Thoracic aorta (tissue), 2 donors: ENCODE measurements around the gene P3H2. TPM values are rescaled to one million over a fixed set of nuclear protein-coding genes. Genes with fewer than 3 reads are reported as not detected.

Source experiments
- ATAC-seq: fragments of 150-250 bp; one replicate; pipeline ENCODE4 v1.8.0; 2017; ENCODE audit warnings: low read depth; ENCODE audit not compliant: insufficient number of reproducible peaks, low FRiP score
- DNase-seq: peaks from one replicate; pipeline ENCODE4 v3.0.0-alpha.2; 2020; ENCODE audit warnings: low spot score
- H3K27ac ChIP-seq, 2 donors: fragments of 200-600 bp; sonication (generic); 1 replicate in 1 of 2; 2 replicates in 1 of 2; pipeline ENCODE4 v1.5.1; 2016; ENCODE audit warnings: mild to moderate bottlenecking in 2 of 2, moderate library complexity in 2 of 2
- H3K27me3 ChIP-seq: fragments of 200-600 bp; sonication (generic); replicated peaks from 2 replicates; pipeline ENCODE4 v1.6.0; 2016; ENCODE audit warnings: mild to moderate bottlenecking; ENCODE audit not compliant: insufficient read depth
- H3K36me3 ChIP-seq: fragments of 200-600 bp; sonication (generic); one replicate; pipeline ENCODE4 v1.5.1; 2016
- H3K4me1 ChIP-seq, 2 donors: fragments of 200-600 bp; sonication (generic); 1 replicate in 1 of 2; 2 replicates in 1 of 2; pipeline versions ENCODE4 v1.5.1 to v1.6.0; 2016; ENCODE audit warnings: low read depth in 2 of 2, mild to moderate bottlenecking in 1 of 2; ENCODE audit not compliant: control insufficient read depth in 1 of 2
- H3K4me3 ChIP-seq: fragments of 200-600 bp; sonication (generic); 2 replicates; pipeline ENCODE4 v1.5.1; 2016; ENCODE audit warnings: mild to moderate bottlenecking
- H3K9me3 ChIP-seq: fragments of 200-600 bp; sonication (generic); 2 replicates; pipeline ENCODE4 v1.5.1; 2016
- total RNA-seq, 2 donors: library from RNA; depleted of rRNA; stranded (reverse); fragments of >200 nt; gene quantifications; one replicate each; pipeline versions ENCODE4 v1.1.0 to v1.2.3, GENCODE V29; 2016
- TF ChIP-seq, protein P1 (sequence below): fragments of 200-600 bp; sonication (generic); IDR thresholded peaks from one replicate; pipeline ENCODE4 v1.5.1; 2019; ENCODE audit warnings: antibody characterized with exemption

The P3H2 gene
- total RNA-seq, 2 donors from 2014 or later: 19.3 to 28.4 TPM

- H3K4me3 ChIP-seq: no peak overlapping the region
- no peaks in the 10 kb centered on the region for H3K9me3 ChIP-seq
- H3K36me3 ChIP-seq: no peaks in the 10 kb centered on the region
- H3K27ac ChIP-seq: no peak overlapping the region
- TF ChIP-seq, protein P1, sequence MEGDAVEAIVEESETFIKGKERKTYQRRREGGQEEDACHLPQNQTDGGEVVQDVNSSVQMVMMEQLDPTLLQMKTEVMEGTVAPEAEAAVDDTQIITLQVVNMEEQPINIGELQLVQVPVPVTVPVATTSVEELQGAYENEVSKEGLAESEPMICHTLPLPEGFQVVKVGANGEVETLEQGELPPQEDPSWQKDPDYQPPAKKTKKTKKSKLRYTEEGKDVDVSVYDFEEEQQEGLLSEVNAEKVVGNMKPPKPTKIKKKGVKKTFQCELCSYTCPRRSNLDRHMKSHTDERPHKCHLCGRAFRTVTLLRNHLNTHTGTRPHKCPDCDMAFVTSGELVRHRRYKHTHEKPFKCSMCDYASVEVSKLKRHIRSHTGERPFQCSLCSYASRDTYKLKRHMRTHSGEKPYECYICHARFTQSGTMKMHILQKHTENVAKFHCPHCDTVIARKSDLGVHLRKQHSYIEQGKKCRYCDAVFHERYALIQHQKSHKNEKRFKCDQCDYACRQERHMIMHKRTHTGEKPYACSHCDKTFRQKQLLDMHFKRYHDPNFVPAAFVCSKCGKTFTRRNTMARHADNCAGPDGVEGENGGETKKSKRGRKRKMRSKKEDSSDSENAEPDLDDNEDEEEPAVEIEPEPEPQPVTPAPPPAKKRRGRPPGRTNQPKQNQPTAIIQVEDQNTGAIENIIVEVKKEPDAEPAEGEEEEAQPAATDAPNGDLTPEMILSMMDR: no peak
- no peak for ATAC-seq
- no peak for DNase-seq
- H3K4me1 ChIP-seq: no peaks in the 10 kb centered on the region
- no peaks in the 10 kb centered on the region for H3K27me3 ChIP-seq
These were observed 108.3 kb downstream of the P3H2 start for GRCh38 chr3:190012314-190012782.

GRCh38 chr3:190010486-190010885, 110.2 kb downstream of the P3H2 start:
- DNase-seq (no peak), ATAC-seq (no peak)
- Histone ChIP-seq H3K4me3 (no peak overlapping the region), H3K36me3 (no peaks in the 10 kb centered on the region), H3K27ac (no peak overlapping the region), H3K27me3 (no peaks in the 10 kb centered on the region), H3K9me3 (no peaks in the 10 kb centered on the region), H3K4me1 (no peaks in the 10 kb centered on the region)
- TF ChIP-seq, protein P1: no peak

GRCh38 chr3:190009614-190010013, 111.1 kb downstream of the P3H2 start:
- ATAC-seq: no peak
- TF ChIP-seq, protein P1: no peak
- no peaks in the 10 kb centered on the region for H3K36me3 ChIP-seq
- no peak overlapping the region for H3K4me3 ChIP-seq
- no peaks in the 10 kb centered on the region for H3K9me3 ChIP-seq
- no peak for DNase-seq
- no peaks in the 10 kb centered on the region for H3K27me3 ChIP-seq
- no peak overlapping the region for H3K27ac ChIP-seq
- H3K4me1 ChIP-seq: no peaks in the 10 kb centered on the region

DNA sequence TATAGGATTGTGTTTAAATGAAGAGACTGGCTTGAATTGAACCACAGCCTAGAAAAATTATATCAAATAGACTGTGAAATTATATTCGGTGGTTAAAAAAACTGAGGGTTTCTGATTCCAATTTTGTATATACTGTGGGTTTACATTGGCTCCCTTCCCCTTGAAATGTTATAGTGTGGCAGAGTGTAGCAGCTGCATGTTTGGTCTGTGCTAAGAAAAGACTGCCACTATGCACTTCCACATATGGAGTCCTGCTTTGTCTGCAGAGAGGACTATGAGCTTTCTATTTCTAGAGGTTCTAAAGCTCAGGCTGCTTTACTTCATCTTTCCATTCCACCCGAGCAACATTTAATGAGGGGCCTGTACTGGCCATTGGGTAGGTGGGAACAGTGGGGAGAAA, 112.3 kb downstream of the P3H2 start:
- no peaks in the 10 kb centered on the region for H3K9me3 ChIP-seq
- ATAC-seq: no peak

DNA sequence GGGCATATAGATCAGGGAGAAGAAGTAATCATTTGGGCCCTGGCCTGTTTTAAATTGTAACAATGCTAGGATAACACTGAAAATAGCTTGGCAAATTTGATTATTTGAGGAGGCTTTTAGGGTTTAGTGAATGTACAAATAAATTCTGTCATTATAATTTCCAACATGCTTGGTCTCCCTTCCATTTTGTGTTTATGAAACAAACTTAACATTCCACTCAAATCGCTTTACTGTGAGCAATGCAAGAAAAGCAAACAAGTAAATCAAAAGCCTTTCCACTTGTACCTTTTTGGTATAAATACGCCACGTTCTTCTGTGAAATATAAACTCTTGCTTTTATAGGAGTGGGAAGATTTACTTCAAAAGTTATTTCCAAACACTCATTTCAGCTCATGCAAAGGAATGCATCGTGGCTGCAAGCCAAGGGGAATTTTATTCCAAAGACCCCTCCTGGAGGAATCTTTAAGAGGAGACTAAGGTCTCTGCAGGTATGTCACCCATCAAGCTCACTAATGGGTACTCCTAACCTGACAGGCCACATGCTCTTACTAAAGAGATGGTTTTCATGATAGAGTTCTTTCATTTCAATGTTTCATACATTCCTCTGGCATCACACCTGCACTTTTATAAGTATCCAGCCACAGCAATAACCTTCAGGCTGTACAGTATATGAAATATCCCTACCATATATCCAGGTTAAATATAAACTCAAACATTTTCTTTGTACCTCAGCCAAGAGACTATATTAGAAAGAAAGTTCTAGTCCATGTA, 115.2 kb downstream of the P3H2 start:
- TF ChIP-seq, protein P1: no peak
- ATAC-seq: no peak

More for the DNA sequence above, 112.3 kb downstream of the P3H2 start:
- Histone ChIP-seq H3K4me3 (no peak overlapping the region), H3K27me3 (no peaks in the 10 kb centered on the region), H3K27ac (no peak overlapping the region), H3K36me3 (no peaks in the 10 kb centered on the region), H3K4me1 (peaks cover 1 to 5% of the 10 kb centered on the region in 2 donors)
- TF ChIP-seq, protein P1: no peak
- no peak for DNase-seq

More for the DNA sequence above, 115.2 kb downstream of the P3H2 start:
- DNase-seq: no peak
- no peaks in the 10 kb centered on the region for H3K27me3 ChIP-seq
- no peak overlapping the region for H3K4me3 ChIP-seq
- H3K9me3 ChIP-seq: no peaks in the 10 kb centered on the region
- no peaks in the 10 kb centered on the region for H3K36me3 ChIP-seq
- no peak overlapping the region for H3K27ac ChIP-seq
- peaks cover 10 to 12% of the 10 kb centered on the region in 2 donors for H3K4me1 ChIP-seq
